ENCODE measurements around the gene FBXO36. TPM values are rescaled to one million over a fixed set of nuclear protein-coding genes. Genes with fewer than 3 reads are reported as not detected.

FBXO36 gene
- total RNA-seq, 1 experiment from 2014 or later, result 3.8 TPM

DNA sequence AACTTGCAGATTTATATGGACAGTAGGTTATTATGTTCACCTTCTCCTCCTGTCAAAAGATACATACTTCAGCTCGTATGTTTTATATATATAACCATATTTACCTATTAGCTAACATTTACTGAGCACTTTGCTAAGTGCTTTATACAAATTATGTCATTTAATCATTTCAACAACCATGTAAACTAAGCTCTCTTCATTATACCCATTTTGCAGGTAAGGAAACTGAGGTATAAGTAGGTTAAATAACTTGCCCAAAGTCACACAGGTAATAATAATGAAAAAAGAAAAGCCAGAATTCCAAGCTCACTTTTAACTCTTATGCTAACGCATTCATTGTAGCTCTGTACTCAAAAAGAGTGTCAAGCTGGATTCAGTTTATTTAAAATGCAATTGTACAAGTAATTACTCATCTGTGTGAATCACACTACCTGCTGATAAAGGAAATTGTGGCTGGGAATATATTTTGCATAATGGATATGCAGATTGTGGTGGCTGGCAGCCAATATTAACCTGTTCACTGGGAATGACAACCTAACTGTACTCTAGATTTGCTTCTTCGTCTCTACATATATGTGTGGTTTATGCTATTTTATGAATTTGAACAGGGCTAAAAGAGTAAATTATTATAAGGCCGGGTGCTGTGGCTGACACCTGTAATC lies 125.8 kb downstream of the FBXO36 start:
- DNase-seq (ENCODE audit: low spot score), result no peak

DNA sequence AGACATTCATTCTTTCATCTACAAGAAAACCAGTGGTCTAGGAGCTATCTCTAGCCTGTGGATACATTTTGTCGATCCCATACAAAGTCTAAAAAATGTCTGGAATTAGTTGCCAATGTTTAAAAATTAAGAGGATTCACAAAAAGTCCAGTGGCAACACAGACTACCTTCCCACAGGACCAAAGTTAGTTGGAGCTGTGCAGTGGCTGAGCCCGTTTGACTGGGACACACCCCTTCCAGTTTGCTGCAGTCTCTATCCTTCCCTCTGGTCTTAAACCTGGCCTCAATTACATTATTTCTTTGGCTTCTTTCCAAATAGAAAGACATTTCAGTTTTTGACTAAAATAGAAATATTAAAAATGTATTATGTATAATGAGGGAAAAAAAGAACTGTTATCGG lies 127.8 kb downstream of the FBXO36 start:
- DNase-seq (ENCODE audit: low spot score), result no peak

DNA sequence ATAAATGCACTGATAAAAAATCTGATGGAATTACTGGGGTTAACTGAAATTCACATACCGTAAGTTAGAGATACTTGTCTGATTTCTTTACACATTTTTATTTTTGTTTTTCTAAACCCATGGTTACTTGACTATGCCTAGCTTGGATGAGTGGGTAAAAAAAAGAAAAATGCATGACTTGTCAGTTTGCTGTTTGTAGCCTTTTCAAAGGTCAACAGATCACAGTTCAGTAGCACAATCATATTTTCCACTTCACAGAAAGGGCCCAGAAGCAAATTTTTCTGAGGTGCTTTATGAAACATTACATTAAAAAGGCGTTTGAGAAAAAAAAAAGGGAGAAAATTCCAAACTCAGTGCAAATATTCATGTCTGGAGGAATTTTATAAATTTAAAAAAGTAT lies 130.0 kb downstream of the FBXO36 start:
- no peak for DNase-seq (ENCODE audit: low spot score)

DNA sequence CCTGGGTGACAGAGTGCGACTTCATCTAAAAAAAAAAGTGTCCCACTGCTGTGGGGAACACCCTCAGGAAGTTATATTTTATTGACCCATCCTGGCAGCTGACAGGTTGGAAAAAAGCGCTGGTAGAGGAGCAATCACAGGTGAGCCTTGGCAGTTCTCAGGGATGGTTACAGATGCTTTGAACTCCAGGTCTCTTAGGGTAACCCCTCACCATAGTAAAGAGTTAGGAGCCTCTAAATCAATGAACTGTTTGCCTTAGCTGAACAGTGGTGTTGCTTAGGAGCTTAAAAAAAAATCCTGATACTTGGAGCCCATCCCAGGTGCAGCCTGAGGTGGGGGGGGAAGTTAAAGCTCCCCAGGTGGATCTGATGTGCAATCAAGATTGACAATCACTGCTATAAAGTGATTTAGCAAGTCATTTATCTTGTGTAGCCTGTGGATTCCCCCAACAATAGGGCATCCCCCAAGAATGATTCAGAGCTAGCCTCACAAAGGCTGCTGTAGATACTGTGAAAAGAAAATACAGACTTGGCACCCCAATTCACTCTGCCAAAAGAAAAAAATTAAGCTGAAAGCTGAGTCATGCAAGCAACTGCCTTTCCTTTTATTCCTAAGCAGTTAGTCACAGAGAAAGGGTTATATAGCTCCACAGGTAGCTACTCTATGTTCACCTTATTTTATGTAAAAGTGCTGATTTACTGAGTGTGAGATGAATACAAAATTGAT lies 131.6 kb downstream of the FBXO36 start:
- DNase-seq (ENCODE audit: low spot score), result peak; percentile 85

DNA sequence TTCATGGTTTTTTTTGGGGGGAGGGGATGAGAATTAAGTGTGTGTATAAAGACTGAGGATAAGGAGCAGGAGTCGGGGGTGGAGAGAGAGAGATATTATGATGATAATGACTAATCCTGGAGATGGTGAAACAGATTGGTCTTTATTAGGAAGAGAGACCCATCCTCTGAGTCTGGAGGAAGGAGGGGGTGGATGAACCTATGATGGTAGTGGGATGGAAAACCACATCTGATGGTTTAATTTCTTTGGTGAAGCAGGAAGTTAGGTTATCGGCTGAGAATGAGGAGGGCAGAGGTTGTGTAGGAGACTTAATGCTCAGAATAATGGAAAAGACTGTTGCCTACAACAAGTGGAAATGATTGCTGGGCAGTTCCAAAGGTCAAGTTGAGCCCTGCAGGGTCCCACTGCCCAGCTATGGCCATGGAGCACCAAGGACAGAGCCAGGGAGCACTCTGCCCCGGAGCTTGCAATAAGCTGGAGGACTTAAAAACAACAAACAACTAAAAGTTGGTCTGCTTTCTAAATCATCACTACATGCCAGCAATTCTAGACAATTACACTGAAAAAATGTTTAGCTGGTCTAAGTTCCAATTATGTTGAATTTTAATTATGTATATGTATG lies 138.5 kb downstream of the FBXO36 start:
- no peak for DNase-seq (ENCODE audit: low spot score)

Other genes starting within 250 kb of the FBXO36 start
- 59.8 and 68.3 TPM in 2 replicates for gene DNER, start 207.9 kb upstream of the FBXO36 start, total RNA-seq (2014; rRNA removed; shearing (Covaris generic))
- 106 and 141 TPM in 2 replicates for gene TRIP12, start 494 bp upstream of the FBXO36 start, total RNA-seq (2014; rRNA removed; shearing (Covaris generic))
- gene SLC16A14, start 146.4 kb downstream of the FBXO36 start, total RNA-seq (2014; rRNA removed; shearing (Covaris generic)), result not detected in 2 replicates